Adrenal gland (tissue), 12 donors: Measurements from ENCODE around the gene VTCN1. TPM values are rescaled to one million over a fixed set of nuclear protein-coding genes. Genes with fewer than 3 reads are reported as not detected.

Experiments
- DNase-seq, 7 donors: peaks; one replicate each; pipeline ENCODE4 v3.0.0-alpha.2; 2019 to 2020
- H3K27ac ChIP-seq, 5 donors: fragments of 200-600 bp; sonication (generic) in 4 of 5; 1 replicate in 3 of 5; 2 replicates in 2 of 5; pipeline versions ENCODE4 v1.5.1 to v1.8.0; 2016 to 2020; ENCODE audit warnings: mild to moderate bottlenecking in 1 of 5
- H3K27me3 ChIP-seq: fragments of 200-600 bp; 2 replicates; pipeline ENCODE4 v1.8.0; 2021
- H3K36me3 ChIP-seq, 2 donors: fragments of 200-600 bp; replicated peaks in 1 of 2; 1 replicate in 1 of 2; 2 replicates in 1 of 2; pipeline versions ENCODE4 v1.5.1 to v1.8.0; 2018 to 2022
- H3K4me1 ChIP-seq, 2 donors: fragments of 200-600 bp; replicated peaks in 1 of 2; 1 replicate in 1 of 2; 2 replicates in 1 of 2; pipeline versions ENCODE4 v1.5.1 to v1.8.0; 2018 to 2021
- H3K4me3 ChIP-seq, 4 donors: fragments of 200-600 bp; sonication (generic) in 3 of 4; one replicate each; pipeline ENCODE4 v1.5.1; 2016 to 2018
- H3K9me3 ChIP-seq, 3 donors: fragments of 200-600 bp; sonication (generic) in 1 of 3; replicated peaks in 1 of 3; 1 replicate in 2 of 3; 2 replicates in 1 of 3; pipeline versions ENCODE4 v1.5.1 to v1.8.0; 2016 to 2021
- POLR2A ChIP-seq, 2 donors: fragments of 450-650 bp; IDR thresholded peaks; one replicate each; pipeline ENCODE4 v1.6.1; 2017; ENCODE audit warnings: antibody characterized with exemption in 2 of 2, mild to moderate bottlenecking in 2 of 2, moderate library complexity in 1 of 2
- WGBS, 4 donors: extraction: QIAGEN DNeasy Blood & Tissue Kit in 2 of 4; methylation state at CpG; one replicate each; pipeline versions ENCODE4 v1.1.5 to v1.1.7; 2013 to 2017; 5-methylcytosine and 5-hydroxymethylcytosine counted together
- intact Hi-C, 2 donors: fragments of 100-400 bp; cut with DNase I; formaldehyde crosslinking; loops; one replicate each; pipeline versions ENCODE4 v1.14.1 to v1.15.0; 2022 to 2023
- polyA plus RNA-seq, 3 donors: library from polyadenylated mRNA; stranded (reverse); fragments of 200-250 nt in 2 of 3; fragments of 350-450 nt in 1 of 3; fragmentation: Illumina TruSeq in 1 of 3; extraction: RNeasy Lipid Tissue Mini Kit (QIAGEN cat#74804) in 1 of 3; gene quantifications; one replicate each; pipeline ENCODE4 v1.2.3, GENCODE V29; 2013 to 2014
- total RNA-seq, 9 donors: library from RNA; depleted of rRNA in 4 of 9; stranded (reverse); fragments of >200 nt in 4 of 9; fragments of 120-200 nt in 1 of 9; fragmentation: NEBNext Ultra II Directional in 1 of 9; extraction: Animal tissue kit (Norgen Biotek cat#: 25700) in 1 of 9; gene quantifications; one replicate each; pipeline versions ENCODE4 v1.1.0 to v1.2.4, GENCODE V29; 2013 to 2023
- TF ChIP-seq, protein P1 (sequence below), 6 experiments: fragments of 450-650 bp in 4 of 6; fragments of 200-600 bp in 2 of 6; sonication (generic) in 1 of 6; IDR thresholded peaks; 1 replicate in 5 of 6; 2 replicates in 1 of 6; pipeline versions ENCODE4 v1.5.1 to v1.8.0; 2016 to 2021; ENCODE audit warnings: antibody characterized with exemption in 6 of 6, mild to moderate bottlenecking in 2 of 6, moderate library complexity in 1 of 6
- donor health status: healthy with polysubstance abuse.
- donor health status: Bipolar disorder and iron deficiency.
- donor health status: DM: yes; HTN: yes; CAD: no.
- donor health status: DM: no; HTN: no; CAD: no.
- donor health status: DM: no; HTN: no; CAD: no.
- donor health status: DM: yes; HTN: yes; CAD: no.

Gene VTCN1
- total and polyA plus RNA-seq, 12 donors, result 0.11 TPM; not detected in 11

DNA sequence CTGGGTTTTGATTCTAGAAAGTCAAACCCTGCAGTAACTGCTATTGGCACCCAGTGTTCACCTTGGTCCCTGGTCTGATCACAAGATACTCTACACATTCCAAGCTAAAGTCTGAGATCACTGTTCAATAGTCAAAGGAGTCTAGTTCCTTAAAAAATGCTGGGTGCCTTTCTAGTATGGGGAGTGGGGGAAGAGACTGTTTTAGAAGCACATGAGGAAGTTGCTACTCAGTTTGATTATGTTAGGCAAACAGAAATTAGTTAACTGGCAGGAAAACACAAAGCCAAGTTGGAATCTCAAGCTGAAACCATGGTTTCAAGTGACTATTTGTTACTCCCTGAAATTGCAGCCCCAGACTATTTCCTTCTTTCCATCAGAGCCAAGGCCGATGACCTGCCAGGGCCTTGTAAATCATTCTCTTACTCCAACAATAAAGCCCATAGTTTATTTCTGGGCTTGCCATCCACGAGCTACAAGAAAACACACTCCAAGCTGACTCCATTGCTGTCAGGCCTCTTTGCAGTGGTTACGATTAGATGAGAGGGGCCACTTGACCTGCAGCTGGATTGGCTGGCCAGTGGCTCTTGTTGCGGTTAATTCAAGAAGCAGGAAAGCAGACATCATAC is 21.1 kb upstream of the VTCN1 start:
- WGBS, 4 donors, result 39 to 62% (median 48%) methylated on average over 4 of the region's 4 CpGs
- H3K4me3 ChIP-seq, result no peak overlapping the region
- DNase-seq, result peak in 5 of 7 donors; percentile 18 to 35 (median 23)
- no peak overlapping the region for H3K27ac ChIP-seq
- no peaks in the 10 kb centered on the region for H3K9me3 ChIP-seq
- no peak for TF ChIP-seq POLR2A (IDR thresholded peaks at IDR 0.05)
- TF ChIP-seq, protein P1, sequence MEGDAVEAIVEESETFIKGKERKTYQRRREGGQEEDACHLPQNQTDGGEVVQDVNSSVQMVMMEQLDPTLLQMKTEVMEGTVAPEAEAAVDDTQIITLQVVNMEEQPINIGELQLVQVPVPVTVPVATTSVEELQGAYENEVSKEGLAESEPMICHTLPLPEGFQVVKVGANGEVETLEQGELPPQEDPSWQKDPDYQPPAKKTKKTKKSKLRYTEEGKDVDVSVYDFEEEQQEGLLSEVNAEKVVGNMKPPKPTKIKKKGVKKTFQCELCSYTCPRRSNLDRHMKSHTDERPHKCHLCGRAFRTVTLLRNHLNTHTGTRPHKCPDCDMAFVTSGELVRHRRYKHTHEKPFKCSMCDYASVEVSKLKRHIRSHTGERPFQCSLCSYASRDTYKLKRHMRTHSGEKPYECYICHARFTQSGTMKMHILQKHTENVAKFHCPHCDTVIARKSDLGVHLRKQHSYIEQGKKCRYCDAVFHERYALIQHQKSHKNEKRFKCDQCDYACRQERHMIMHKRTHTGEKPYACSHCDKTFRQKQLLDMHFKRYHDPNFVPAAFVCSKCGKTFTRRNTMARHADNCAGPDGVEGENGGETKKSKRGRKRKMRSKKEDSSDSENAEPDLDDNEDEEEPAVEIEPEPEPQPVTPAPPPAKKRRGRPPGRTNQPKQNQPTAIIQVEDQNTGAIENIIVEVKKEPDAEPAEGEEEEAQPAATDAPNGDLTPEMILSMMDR (IDR thresholded peaks at IDR 0.05), result no peak
- no peaks in the 10 kb centered on the region for H3K4me1 ChIP-seq
- intact Hi-C loops, result no loop called here
- no peaks in the 10 kb centered on the region for H3K27me3 ChIP-seq
- H3K36me3 ChIP-seq, result no peaks in the 10 kb centered on the region

DNA sequence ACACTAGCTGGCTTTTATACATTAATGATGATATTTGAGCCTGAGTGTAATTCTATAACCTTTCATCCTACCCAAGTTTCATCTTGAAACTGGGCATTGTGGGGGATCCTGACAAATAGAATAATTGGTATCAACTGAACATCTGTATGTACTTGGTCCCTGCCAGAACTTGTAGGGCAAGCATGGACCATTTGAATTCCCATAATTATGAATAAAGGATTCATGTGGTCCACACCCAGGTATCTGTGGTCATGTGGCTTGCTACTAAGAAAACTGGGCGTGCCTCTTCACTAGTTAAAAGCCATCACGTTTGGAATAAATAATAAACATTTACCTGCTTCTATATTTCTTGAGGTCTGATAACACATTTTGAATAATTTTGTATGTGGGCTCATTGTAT is 20.6 kb upstream of the VTCN1 start:
- no peak for DNase-seq
- Histone ChIP-seq H3K9me3 (no peaks in the 10 kb centered on the region), H3K27me3 (no peaks in the 10 kb centered on the region), H3K27ac (no peak overlapping the region), H3K36me3 (no peaks in the 10 kb centered on the region), H3K4me1 (no peaks in the 10 kb centered on the region), H3K4me3 (no peak overlapping the region)
- TF ChIP-seq, protein P1 (IDR thresholded peaks at IDR 0.05), result no peak
- intact Hi-C loops, result no loop called here
- 47 to 50% (median 50%) methylated on average over 2 of the region's 2 CpGs for WGBS, 4 donors

DNA sequence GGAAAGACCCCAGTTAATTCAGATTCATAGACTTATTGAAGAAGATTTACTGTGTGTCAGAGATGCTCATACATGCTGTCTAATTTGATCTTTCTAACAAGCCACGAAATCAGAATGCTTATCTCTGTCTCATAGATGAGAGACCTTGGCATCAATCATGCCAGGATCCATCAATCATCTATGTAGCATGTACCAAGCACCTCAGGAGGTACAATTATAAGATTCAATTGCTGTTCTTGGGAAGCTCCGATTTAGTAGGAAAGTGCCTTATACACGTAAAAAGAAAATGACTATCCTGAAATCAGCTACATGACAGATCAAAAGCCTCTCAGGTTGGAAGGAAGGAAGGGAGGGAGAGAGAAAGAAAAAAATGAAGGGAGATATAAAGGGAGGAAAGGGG is 18.5 kb upstream of the VTCN1 start:
- H3K27ac ChIP-seq, result no peak overlapping the region
- H3K27me3 ChIP-seq, result no peaks in the 10 kb centered on the region
- H3K9me3 ChIP-seq, result no peaks in the 10 kb centered on the region
- no peak overlapping the region for H3K4me3 ChIP-seq
- intact Hi-C loops, result no loop called here
- no peaks in the 10 kb centered on the region for H3K36me3 ChIP-seq
- no peaks in the 10 kb centered on the region for H3K4me1 ChIP-seq
- no peak for DNase-seq
- TF ChIP-seq, protein P1 (IDR thresholded peaks at IDR 0.05), result no peak
- TF ChIP-seq POLR2A (IDR thresholded peaks at IDR 0.05), result no peak
- WGBS, 4 donors, result 64 to 71% (median 67%) methylated on average over 3 of the region's 3 CpGs

DNA sequence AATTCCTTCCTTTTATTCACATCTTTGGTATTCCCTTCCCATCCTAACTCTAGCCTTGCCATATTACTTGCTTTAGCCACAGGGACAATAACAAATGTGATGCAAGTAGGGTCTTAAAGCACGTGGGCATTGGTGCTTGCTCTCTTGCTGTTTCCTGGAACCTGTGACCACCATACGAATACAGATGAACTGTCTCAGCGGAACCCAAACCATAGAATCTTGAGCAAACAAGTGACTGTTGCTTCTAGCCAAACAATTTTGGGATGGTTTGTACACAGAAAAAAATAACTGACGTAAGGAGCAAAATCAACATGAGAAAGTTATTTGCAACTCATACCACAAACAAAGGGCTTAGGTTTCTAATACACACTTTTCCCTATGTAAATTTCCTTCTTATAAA is 15.2 kb upstream of the VTCN1 start:
- H3K27me3 ChIP-seq, result no peaks in the 10 kb centered on the region
- no peak overlapping the region for H3K4me3 ChIP-seq
- TF ChIP-seq POLR2A (IDR thresholded peaks at IDR 0.05), result no peak
- TF ChIP-seq, protein P1 (IDR thresholded peaks at IDR 0.05), result no peak
- 78 to 83% (median 81%) methylated on average over 4 of the region's 4 CpGs for WGBS, 4 donors
- no peaks in the 10 kb centered on the region for H3K4me1 ChIP-seq
- intact Hi-C loops, result no loop called here
- H3K9me3 ChIP-seq, result no peaks in the 10 kb centered on the region
- H3K27ac ChIP-seq, result no peak overlapping the region
- H3K36me3 ChIP-seq, result no peaks in the 10 kb centered on the region
- DNase-seq, result no peak
